T-helper 22 cell (primary cell): Measurements from ENCODE around the gene CHIC2.

ENCODE experiments used
- DNase-seq: peaks from one replicate; pipeline ENCODE4 v3.0.0-alpha.2; 2020; ENCODE audit warnings: low read depth

CHIC2 gene

DNA sequence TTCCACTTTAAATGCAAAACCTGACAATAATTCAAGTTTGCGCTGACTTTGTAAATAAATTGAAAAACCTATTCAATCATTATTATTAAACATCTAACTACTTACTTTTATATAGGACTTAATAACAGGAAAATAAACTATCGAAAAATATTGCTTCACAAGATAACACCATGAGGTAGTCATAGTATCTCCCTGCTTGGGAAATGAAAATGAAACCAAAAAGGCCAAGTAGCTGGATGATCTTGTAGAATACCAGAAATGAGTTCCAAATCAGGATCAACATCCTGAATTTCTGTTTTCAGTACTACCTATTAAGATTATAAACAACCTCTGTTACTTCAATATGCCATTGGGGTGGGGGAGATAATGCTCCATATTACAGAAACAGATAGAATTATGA, 58.9 kb downstream of the CHIC2 start:
- no peak for DNase-seq

DNA sequence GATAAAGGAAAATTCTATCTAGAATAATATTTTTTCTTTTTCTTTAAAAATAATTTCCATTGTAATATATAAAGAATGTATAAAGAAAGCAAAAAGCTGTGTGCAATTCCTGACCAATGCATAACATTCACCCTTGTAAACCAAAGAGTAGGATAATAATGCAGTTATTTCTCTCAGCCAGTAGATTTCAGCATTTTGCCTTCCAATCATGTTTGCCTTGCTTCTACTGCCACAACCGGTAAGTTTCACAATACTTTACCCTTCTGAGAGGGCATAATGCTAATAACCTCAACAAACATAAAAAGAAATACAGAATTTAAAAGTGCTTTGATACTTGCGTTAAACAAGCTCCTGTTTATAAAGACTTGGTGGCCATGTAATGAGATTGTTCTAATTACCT, 59.9 kb downstream of the CHIC2 start:
- DNase-seq = no peak

DNA sequence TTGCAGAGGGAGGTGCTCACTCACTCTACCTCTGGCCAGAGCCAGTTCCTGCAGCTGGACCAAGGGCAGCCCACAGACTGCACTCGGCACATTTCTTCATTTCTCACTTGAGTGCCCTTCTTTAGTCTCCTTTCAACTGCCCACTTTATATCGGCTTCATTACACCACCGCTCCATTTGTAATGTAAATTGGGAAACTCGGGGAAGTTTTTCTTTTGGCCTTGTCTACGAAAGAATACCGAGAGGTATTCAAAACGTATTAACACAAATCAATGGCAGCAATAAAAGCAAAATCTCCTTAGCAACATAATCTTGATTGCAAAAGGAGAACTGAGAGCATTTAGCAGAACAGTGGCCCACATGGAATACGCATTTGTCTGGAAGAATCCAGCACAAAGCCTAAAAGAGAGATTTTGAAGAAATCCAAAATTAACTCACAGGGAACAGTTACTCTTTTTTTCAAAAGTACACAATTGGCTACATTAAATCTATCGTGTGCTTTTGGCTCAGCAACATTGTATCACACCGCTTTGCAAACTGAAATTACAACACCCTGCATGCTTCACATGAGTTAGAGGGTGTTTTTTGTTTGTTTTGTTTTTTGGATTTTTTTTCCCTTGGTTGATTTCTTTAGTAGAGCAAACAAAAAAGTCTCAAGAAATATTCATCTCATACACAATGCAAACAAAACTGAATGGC, 62.6 kb downstream of the CHIC2 start:
- DNase-seq = no peak

DNA sequence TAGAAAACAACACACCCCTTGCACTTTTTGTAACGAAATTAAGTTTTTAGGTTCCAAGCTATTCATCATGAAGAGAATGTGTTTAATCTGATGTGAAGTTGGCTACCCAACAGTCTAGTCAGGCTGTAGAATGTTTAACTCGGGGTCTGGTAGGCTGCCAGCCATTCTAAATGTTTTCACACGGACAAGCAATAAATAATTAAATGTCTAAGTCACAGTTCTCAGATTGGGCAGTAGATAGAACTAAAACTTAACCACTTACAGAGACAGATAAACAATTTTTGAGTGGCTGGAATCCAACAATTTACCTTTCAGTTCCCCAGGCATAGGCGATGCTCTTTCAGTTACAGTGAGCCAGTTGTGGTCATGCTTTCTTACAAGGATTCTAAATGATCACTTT, 66.5 kb downstream of the CHIC2 start:
- no peak for DNase-seq

DNA sequence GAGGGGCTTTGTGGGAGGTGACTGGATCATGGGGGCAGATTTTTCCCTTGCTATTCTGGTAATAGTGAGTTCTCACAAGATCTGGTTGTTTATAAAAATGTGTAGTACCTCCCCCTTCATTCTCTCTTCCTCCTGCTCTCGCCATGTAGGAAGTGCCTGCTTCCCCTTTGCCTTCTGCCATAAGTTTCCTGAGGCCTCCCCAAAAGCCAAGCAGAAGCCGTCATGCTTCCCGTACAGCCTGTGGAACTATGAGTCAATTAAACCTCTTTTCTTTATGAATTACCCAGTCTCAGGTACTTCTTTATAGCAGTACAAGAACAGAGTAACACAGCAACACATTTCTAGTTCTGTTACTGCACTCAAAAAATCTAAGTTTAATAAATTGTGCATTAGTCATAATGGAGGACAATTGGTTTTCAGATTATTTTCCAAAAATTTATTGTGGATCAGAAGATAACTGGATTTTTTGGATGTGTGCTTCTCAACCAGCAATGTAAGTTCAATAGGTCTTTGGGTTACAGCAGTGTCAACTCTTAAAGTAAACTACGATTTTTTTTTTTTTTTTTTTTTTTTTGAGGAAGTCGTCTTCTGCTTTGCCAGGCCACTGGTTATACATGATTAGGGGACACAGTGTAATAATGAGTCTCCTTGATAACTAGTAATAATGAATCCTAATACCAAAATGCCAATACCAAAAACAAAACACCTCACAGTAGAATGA, 69.9 kb downstream of the CHIC2 start:
- DNase-seq = no peak

DNA sequence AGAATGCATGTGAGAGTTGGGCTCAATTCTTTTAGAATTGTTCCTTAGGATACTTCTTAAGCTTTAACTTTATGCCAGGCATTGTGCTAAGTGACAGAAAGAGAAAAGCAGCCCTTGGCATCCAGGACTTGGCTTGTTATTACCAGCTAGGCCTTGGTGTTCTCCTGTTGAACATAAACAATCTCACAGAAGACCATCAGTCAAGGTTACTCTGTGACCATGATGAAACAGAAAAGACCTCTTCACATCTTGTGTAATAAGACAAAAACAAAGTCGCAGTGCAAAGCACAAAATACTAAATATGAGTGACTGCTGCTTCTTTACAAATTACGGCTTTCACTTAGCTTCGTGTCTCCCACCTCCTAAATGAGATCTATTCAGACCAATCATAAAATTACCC, 71.6 kb downstream of the CHIC2 start:
- DNase-seq = no peak

DNA sequence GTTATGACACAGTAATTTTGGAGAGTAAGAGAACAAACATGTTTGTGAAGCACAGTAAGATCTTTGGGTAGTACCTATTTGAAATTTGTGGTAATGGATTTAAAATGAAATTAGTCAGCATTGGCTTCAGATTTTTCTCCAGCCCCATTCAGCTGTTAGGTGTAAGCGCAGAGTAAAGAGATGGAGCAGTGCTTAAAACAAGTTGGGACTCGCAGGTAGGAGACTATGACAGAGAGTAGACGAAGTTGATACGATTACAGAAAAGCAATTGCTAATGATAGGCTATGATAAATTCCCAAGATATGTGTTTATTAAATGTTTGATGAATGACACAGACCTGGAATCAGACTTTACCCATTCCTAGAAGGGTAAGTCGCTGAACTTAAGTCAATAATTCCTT, 72.6 kb downstream of the CHIC2 start:
- no peak for DNase-seq

DNA sequence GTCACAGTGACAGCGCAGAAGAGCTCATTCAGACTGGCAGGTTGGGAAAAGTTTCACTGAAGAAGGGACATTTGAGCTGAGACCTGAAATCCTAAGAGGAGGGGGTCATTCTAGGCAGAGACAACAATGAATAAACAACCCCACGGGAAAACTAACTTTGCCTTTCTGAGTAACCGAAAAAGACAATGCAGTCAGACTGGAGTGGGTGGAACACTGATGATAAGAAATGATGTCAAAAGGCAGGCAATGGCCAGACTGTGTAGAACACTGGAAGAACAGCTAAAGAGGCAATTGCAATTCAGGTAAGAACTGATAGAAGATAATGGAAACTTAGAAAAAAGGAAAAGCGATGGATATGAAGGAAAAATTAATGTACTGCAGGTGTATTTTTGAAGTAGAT, 73.8 kb downstream of the CHIC2 start:
- DNase-seq = no peak

DNA sequence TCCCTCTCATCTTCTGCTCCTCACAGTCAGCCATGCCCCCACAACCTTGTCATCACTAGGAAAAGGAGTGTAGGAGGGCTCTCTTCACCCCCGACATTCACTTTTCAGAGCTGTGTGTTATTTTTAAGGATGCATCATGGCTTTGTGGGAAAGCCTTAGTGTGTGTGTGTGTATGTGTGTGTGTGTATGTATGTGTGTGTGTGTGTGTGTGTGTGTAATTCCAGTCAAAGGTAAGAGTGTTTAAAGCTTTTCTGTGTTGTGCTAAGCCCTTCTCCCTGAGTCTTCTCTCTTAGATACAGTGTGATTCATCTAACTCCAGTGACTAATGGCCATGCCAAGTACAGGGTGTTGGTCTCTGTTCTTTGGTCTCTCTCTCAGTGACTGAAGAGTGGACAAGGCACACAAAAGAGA, 76.6 kb downstream of the CHIC2 start:
- DNase-seq = no peak

DNA sequence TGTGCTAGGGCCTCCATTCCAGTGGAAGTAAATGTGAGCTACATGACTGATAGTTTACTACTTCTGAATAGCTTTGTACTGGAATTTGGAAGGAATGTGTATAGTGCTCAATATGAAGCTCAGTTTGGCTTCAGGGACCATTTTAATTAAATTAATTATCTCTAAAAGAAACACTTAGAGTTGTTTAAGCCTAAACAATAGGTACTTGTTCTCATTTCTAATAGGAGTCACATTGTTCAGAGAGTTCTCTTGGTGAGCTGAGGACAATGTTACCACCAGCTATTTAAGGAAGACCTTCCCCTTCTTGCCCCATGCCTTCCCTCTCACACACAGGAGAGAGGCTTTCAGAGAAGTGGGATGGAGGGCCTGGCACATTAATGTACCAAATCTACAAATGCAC, 78.3 kb downstream of the CHIC2 start:
- no peak for DNase-seq

DNA sequence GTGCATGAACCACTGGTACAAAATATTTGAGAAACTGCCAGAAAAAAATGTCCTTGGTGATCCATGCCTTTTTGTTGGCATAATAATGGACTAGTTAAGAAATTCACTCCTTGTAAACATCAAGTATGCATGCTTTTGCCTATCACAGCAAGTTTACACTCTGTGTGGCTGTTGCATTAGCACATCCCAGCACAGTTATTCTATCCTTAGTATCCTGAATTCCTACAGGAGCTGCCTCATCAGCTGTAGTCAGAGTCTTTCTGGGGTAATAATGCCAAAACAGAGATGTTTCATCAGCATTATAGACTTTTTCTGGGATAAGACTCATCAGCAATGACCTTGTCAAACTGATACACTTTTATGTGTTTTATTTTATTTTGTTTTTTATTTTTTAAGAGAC, 82.8 kb downstream of the CHIC2 start:
- DNase-seq = no peak

DNA sequence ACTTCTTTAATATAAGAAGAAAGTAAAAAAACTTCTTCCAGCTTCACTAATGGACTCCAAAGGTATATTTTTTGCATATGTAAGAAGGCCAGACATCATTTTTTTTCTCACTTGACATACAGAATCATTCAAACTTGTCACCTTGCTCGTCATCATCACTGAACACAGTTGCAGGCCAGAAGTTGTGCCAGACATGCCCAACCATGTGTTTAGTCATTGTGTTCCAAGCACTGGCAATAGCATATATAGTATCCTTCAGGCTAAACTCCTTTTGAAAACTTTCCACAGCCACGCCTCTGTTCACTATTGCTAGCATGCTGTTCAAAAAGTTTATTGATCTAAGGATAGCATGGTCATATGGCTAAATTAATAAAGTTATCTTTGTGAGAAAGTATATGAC, 83.3 kb downstream of the CHIC2 start:
- DNase-seq = no peak

DNA sequence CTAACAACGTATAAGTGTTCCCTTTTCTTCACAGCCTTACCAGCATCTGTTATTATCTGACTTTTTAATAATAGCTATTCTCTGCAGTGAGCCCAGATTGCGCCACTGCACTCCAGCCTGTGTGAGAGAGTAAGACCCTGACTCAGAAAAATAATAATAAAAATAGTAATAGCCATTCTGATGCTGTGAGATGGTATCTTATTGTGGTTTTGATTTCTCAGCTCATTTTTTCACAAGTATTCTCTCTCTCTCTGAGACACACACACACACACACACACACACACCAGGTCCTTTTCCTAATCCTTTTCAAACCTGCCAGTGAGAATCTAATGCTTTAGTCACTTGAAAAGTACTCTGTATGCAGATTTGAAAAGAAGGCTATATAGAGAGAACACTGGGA, 89.8 kb downstream of the CHIC2 start:
- DNase-seq = no peak

DNA sequence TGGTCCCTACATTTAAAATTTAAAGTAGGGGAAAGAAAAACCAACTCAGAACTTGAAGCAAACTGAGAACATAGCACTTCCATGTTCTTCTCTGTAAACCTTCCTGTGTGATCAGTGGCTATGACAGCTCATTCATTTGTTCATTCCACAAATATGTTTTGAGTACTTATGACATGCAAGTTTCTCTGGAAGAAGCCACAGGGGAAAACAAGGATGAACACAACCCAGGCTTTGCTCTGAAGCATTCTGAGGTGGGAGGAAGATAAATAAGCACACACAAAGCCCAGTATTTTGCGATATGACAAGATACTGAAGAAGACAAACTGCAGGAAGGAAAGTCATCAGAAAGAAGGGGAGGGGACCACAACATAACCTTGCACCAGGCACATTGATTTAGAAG, 96.4 kb downstream of the CHIC2 start:
- DNase-seq = no peak

DNA sequence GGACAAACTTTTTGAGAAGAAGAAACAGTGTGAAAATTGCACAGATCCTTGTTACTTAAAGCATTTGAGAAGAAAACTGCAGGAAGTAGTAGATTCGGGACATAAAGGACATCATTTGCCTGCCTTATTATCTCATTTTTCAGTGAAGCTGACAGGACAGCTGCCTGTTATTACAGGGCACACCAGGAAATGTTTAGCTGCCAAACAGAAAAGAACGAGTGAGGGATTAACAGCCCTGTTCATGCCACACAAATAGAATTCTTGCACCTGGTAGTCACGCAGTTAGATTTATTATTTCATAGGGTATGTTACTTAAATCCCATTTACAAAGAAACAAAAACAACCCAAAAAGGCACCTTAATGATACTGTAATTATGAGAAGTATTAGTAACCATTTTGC, 100.6 kb downstream of the CHIC2 start:
- DNase-seq = no peak

DNA sequence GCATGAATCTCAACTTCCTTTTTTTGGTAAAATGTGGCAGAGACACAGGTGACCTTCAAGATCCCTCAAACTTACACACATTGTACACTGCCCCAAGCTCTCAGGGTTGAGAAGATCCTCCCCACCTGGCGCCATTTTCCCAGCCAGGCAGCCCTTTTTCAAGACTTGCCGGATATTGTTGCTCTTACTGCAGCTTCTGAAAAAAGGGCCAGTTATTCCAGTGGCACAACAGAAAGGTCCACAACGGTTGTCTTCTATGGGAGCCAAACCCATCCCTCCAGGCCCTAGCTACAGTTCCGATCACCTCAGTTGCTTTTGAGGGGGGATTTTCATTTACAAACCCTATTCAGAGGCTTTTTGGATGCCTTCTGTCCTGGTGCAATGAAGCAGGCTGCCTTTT, 101.1 kb downstream of the CHIC2 start:
- DNase-seq = no peak

DNA sequence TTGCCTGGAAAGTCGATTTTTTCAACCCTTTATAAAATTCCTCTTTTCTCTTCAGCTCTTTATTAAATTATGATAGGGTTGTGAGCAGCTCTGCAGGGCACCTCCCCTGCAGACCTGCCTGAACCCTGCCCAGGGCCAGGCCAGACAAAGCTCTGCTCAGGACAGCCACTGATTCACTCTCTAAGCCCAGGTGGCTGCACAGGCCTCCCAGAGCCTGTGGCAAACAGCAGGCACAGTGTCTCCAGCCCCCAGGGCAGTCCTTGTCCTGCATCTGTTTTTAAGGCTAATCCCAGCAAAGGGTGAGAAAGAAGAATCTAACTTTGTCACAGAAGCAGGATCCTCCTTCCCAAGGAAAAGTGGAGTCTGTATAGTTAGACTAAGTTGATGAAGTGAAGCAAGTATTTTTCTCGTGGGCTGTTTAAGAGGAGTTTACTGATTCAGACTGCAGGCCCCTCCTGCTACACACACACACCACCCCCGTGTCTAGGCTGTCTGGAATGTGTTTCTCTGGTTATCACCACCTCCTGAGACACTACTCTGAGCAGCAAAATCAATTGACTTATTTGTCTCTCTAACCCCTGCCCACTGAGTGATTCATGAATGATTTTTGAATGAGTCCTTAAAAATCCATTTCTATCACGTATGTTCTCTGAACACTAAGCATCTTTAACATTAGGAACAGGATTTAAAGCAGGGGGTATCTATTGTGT, 101.7 kb downstream of the CHIC2 start:
- no peak for DNase-seq

DNA sequence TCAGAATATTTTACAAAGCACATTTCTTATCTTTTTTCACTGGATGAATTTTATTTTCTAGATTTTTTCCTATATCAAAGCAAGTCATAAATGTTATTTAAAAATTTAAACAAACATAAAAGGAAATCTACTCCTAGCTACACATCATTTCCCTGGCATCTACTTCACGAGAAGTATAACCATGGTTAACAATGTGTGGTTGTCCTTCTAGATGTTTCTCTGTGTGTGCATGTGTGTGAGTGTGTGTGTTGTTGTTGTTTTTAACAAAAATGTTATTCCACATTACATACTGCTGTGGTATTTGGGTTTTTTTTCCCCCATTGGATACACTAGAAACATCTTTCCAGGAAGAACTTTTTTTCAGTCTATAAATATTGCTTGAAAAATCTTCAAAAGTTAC, 103.1 kb downstream of the CHIC2 start:
- DNase-seq = no peak

DNA sequence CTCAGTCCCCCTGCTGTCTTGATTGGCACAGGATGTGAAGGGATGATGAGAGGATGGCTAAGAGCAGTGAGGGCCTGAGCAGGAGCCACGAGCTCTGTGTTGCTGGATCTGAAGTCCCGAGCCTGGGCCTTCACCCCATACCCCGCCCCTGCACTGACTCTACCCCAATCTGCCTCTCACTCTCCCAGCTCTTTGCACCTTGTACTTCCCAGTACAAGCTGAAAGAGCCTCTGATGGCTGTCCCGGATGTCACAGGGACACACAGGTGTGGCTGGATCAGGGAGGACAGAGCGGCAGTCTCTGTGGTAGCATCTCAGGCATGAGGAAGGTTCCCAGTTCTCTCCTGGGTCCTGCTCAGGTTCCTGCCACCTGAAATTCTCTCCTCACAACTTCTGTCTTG, 103.6 kb downstream of the CHIC2 start:
- no peak for DNase-seq
